ENCODE data around the gene ARHGEF7.

The ARHGEF7 gene

GRCh38 chr13:111325146-111325890, 210.2 kb downstream of the ARHGEF7 start:
- no peak for DNase-seq (ENCODE audit: low read depth)

DNA sequence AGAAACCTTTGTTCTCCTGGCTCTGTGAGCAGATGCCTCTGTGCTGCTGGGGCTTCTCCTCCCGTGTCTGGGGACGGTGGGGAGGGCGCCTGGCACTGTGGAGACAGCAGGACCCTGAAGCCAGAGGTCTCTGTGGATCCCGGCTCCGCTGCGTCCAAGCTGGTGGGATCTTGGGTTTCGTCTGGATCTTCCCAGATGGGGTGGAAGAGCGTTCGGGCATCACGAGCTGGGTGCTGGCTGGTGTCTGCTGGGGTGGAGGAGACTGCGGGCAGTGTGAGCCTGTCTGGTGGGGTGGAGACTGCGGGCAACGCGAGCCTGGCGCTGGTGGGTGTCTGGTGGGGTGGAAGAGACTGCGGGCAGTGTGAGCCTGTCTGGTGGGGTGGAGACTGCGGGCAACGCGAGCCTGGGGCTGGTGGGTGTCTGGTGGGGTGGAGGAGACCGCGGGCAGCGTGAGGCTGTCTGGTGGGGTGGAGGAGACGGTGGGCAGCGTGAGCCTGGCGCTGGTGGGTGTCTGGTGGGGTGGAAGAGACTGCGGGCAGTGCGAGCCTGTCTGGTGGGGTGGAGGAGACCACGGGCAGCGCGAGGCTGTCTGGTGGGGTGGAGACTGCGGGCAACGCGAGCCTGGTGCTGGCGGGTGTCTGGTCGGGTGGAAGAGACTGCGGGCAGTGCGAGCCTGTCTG, 211.0 kb downstream of the ARHGEF7 start:
- DNase-seq (ENCODE audit: low read depth), result no peak

- DNase-seq (ENCODE audit: low read depth), result no peak
These were observed 211.5 kb downstream of the ARHGEF7 start for GRCh38 chr13:111326621-111326965.

DNA sequence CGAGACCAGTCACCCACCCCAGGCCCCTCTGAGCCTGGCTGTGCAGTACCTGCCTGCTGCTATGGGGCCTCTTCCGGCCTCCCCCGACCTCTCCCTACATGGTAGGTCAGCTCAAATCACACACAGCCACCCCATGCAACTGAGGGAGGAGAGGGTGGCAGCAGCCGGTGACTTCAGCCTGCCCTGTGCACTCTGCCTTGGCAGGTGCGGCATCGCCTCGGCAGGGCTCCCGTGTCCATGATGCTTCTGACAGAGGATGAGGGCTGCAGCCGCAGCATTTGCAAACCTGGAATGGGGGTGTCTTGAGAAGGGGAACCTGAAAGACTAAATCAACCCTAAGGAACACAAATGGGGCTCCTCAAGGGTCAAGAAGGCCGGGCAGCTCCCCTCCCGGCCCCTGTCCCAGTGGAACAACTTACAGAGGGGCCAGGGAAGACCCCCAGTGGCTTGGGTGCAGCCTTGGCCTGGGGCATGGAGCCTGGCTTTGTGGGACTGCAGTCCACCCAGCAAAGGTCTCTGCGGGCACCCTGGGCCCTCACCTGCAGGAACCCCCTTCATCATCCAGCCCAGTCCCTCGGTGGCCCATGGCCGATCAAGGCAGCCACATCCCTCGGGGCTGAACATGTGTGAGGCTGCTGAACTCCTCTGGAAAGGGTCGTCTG, 212.0 kb downstream of the ARHGEF7 start:
- DNase-seq (ENCODE audit: low read depth), result no peak

DNA sequence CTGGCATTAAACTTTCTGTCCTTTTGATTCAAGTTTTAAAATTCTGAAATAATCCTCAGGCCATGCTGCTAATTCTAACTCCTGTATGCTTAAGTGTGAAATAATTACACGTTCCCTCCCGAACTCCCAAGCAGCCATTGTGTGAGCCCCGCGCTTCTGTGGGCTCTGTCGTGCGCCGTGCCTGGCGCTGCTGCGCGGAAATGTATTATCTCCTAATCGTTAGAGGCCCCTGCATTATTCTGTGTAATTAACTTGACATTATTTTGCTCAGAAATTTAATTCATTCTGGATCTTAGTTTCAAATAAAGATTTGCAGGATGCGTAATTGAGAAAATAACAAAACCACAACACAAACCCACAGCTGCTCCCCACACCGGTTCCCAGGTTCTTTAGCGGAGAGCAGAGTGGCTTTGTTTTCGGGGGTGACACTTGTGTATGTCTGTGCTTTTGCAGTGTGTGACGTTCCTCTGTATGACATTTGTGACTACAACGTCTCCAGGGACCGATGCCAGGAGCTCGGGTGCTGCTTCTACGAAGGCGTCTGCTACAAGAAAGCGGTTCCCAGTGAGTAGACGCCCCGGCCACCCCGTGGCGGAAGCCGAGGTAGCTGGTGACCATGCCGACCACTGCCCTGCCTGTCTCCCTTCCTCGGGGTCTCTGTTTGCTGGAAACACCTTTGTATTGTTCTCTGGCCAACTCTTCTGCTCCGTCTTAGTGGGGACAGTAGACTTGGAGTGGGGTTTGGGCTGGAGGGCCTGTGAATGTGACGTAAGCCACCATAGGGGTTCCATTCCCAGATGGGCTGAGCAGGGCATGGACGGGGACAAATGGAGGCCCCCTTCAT, 212.8 kb downstream of the ARHGEF7 start:
- DNase-seq (ENCODE audit: low read depth), result no peak

GRCh38 chr13:111328574-111329410, 213.7 kb downstream of the ARHGEF7 start:
- DNase-seq (ENCODE audit: low read depth), result no peak

- no peak for DNase-seq (ENCODE audit: low read depth)
These were observed 214.5 kb downstream of the ARHGEF7 start for GRCh38 chr13:111329641-111330040.

DNA sequence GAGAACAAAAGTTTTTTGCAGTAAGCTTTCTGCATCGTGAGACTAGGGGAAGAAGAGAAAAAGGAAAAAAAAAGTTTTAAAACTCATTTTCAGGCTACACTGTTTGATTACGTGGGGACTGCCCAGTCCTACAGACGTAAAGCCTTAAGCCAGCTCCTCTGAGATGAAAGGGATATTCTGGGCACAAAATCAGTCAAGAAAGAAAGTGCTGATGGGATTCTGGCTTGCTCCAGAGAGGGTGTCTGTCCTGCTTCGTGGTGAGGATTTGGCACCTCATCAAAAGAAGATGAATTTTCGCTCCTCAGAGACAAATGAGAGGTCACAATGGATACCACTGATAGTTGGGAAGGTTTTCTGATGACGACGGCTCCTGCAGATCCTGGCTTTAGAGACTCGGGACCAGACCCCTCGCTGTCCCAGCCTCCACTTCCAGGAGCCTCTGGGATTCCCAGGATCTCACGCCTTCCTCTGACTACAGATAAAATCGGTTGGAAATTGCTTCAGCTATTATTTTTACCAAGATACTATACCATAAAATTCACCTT, 215.0 kb downstream of the ARHGEF7 start:
- no peak for DNase-seq (ENCODE audit: low read depth)

- DNase-seq (ENCODE audit: low read depth), result no peak
These were observed 220.2 kb downstream of the ARHGEF7 start for GRCh38 chr13:111335298-111335697.

DNA sequence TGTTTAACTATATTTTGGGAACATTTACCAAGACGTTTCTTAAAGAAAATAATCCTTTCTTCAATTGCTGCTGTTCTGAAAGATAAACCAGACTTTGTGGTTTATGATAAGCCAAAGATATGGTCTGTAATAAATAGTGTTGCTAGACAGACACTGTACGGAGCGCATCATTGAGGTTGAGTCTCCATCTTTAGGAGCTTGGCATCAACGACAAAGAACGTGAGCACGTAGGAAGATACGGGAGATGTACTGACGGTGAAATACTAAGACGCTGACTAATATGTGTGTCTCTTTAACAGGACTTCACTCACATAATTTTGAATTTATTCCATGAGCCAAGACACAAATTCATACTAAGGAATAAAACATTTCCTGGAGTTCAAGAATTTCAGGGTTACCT, 221.6 kb downstream of the ARHGEF7 start:
- no peak for DNase-seq (ENCODE audit: low read depth)

DNA sequence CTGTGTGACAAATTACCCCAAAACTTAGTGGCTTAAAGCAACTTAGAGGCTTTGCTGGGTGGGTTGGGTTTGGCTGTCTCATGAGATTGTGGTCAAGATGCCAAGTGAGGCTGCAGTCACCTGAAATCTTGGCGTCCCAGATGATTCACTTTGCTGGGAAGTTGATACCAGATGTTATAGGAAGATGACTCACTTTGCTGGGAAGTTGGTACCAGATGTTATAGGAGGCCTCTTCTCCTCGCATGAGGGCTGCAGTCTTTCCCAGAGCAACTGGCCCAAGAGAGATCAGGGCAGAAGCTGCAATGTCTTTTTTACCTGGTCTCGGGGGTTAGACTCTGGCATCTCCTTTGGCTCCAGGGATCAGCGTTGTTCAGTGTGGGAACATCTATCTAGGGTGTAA, 222.1 kb downstream of the ARHGEF7 start:
- peak; percentile 63 for DNase-seq (ENCODE audit: low read depth)

GRCh38 chr13:111337741-111338140, 222.6 kb downstream of the ARHGEF7 start:
- no peak for DNase-seq (ENCODE audit: low read depth)

DNA sequence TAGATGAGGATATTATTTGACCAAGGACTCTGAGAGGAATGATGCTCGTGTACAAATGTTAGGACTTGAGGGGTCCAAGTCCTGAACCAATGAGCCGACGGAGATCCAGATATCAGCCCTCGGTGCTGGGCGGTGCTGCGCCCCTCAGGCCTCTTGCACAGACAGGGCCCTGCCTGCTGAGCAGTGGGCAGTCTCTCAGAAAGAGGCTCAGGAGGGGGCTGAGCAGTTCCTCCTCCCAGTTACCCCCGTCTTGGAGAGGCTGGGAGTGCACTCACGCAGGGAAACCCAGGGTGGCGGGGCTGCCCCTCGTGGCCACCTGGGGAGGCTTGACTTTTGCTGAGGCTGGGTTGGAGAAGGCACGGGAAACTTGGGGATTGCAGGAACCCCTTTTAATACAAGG, 223.7 kb downstream of the ARHGEF7 start:
- DNase-seq (ENCODE audit: low read depth), result no peak

DNA sequence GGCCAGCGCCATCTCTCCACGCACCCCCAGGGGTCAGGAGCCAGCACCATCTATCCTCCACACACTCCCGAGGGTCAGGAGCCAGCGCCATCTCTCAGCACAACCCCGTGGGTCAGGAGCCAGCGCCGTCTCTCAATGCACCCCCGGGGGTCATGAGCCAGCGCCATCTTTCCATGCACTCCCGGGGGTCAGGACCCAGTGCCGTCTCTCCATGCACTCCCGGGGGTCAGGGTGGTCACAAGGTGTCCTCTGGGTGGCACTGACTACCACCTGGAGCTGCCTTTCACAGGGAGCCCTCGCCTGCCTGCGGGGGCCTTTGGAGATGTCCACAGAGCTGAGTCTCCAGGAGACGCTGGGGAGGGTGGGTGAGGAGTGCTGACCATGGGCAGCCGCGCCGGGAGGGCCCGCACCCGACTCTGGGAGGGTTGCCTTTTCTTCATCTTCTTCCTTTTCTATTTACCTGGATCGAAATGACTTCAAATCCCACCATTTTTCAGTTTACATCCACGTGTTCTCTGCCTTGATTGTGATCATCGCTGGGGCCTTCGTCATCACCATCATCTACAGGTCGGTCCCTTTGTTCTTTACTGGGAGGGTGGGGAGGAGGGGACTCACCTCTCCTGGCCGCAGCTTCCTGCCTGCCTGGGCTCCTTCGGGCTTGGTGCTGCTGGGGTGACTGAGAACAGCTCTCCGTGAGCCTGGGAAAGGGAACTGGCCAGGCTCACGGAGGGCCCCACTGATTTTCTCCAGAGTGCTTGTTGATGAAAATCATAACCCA, 224.4 kb downstream of the ARHGEF7 start:
- no peak for DNase-seq (ENCODE audit: low read depth)

GRCh38 chr13:111341886-111342285, 226.8 kb downstream of the ARHGEF7 start:
- DNase-seq (ENCODE audit: low read depth), result no peak

DNA sequence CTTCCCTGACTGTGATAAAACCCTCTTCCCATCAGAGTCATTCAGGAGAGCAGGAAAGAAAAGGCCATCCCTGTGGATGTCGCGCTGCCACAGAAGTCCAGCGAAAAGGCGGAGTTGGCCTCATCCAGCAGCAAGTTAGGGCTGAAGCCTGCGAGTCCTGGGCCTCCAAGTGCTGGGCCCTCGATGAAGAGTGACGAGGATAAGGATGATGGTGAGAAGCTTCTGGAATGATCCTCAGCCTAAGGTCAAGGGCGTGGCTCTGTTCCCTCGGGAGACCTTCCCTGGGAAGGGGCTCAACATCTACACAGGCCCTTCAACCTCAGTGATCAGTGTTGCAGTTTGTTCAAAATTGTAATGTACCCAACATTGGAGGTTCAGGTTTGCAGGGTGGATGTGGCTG, 227.6 kb downstream of the ARHGEF7 start:
- DNase-seq (ENCODE audit: low read depth), result no peak

GRCh38 chr13:111343186-111343805, 228.2 kb downstream of the ARHGEF7 start:
- DNase-seq (ENCODE audit: low read depth), result no peak

- DNase-seq (ENCODE audit: low read depth), result peak; percentile 18
These were observed 229.5 kb downstream of the ARHGEF7 start for GRCh38 chr13:111344471-111345191.

GRCh38 chr13:111345682-111346081, 230.6 kb downstream of the ARHGEF7 start:
- no peak for DNase-seq (ENCODE audit: low read depth)

Measured in GM04503 (cell line).